ENCODE measurements around the gene ACAN.

ACAN gene

GRCh38 chr15:88880944-88881740, 77.9 kb downstream of the ACAN start:
- no peak for DNase-seq

GRCh38 chr15:88881775-88882174, 78.5 kb downstream of the ACAN start:
- DNase-seq, result no peak

GRCh38 chr15:88882785-88883184, 79.5 kb downstream of the ACAN start:
- no peak for DNase-seq

- no peak for DNase-seq
Measured at GRCh38 chr15:88887068-88887580, 83.9 kb downstream of the ACAN start.

GRCh38 chr15:88888719-88889118, 85.5 kb downstream of the ACAN start:
- no peak for DNase-seq

GRCh38 chr15:88890495-88890894, 87.3 kb downstream of the ACAN start:
- no peak for DNase-seq

GRCh38 chr15:88891540-88892254, 88.5 kb downstream of the ACAN start:
- no peak for DNase-seq

- no peak for DNase-seq
Measured at GRCh38 chr15:88894348-88894818, 91.1 kb downstream of the ACAN start.

- no peak for DNase-seq
Measured at GRCh38 chr15:88894819-88895767, 91.9 kb downstream of the ACAN start, which contains the start of gene HAPLN3. TSS of gene HAPLN3 (minus strand) at chr15:88895544. CDS start at chr15:88887298, 8,246 bp downstream.

GRCh38 chr15:88896333-88897033, 93.2 kb downstream of the ACAN start:
- DNase-seq, result no peak

GRCh38 chr15:88897142-88897455, 93.9 kb downstream of the ACAN start:
- no peak for DNase-seq

- DNase-seq, result no peak
Measured at GRCh38 chr15:88897456-88898194, 94.4 kb downstream of the ACAN start.

GRCh38 chr15:88898736-88899135, 95.5 kb downstream of the ACAN start:
- DNase-seq, result no peak

GRCh38 chr15:88899251-88899650, 96.0 kb downstream of the ACAN start:
- no peak for DNase-seq

GRCh38 chr15:88900309-88900981, 97.2 kb downstream of the ACAN start:
- no peak for DNase-seq

- DNase-seq, result no peak
Measured at GRCh38 chr15:88900982-88901418, 97.8 kb downstream of the ACAN start.

- no peak for DNase-seq
Measured at GRCh38 chr15:88901508-88902220, 98.4 kb downstream of the ACAN start.

- DNase-seq, result no peak
Measured at GRCh38 chr15:88902221-88902835, 99.1 kb downstream of the ACAN start.

- DNase-seq, result no peak
Measured at GRCh38 chr15:88902846-88903245, 99.6 kb downstream of the ACAN start.

- no peak for DNase-seq
Measured at GRCh38 chr15:88904257-88904623, 101.0 kb downstream of the ACAN start.
